Spleen (tissue), 11 donors: ENCODE results near the gene LRP2BP. TPM values are rescaled to one million over a fixed set of nuclear protein-coding genes. Genes with fewer than 3 reads are reported as not detected.

ENCODE experiments used
- DNase-seq: peaks from one replicate; pipeline ENCODE4 v3.0.0-alpha.2; 2020
- H3K27ac ChIP-seq, 8 donors: fragments of 200-600 bp; sonication (generic) in 7 of 8; 1 replicate in 4 of 8; 2 replicates in 4 of 8; pipeline versions ENCODE4 v1.5.0 to v1.8.0; 2016 to 2021; ENCODE audit warnings: inconsistent platforms in 4 of 8, mild to moderate bottlenecking in 4 of 8, moderate library complexity in 1 of 8
- H3K27me3 ChIP-seq, 7 donors: fragments of 200-600 bp; sonication (generic) in 6 of 7; replicated peaks in 1 of 7; 1 replicate in 4 of 7; 2 replicates in 3 of 7; pipeline versions ENCODE4 v1.5.0 to v1.8.0; 2016 to 2021; ENCODE audit warnings: inconsistent platforms in 3 of 7, mild to moderate bottlenecking in 1 of 7
- H3K36me3 ChIP-seq, 6 donors: fragments of 200-600 bp; sonication (generic) in 5 of 6; 1 replicate in 4 of 6; 2 replicates in 2 of 6; pipeline versions ENCODE4 v1.5.0 to v1.8.0; 2016 to 2021; ENCODE audit warnings: inconsistent platforms in 2 of 6
- H3K4me1 ChIP-seq, 6 donors: fragments of 200-600 bp; sonication (generic) in 5 of 6; 1 replicate in 3 of 6; 2 replicates in 3 of 6; pipeline versions ENCODE4 v1.5.0 to v1.8.0; 2016 to 2021; ENCODE audit warnings: inconsistent platforms in 3 of 6
- H3K4me3 ChIP-seq, 8 donors: fragments of 200-600 bp; sonication (generic) in 7 of 8; 1 replicate in 4 of 8; 2 replicates in 4 of 8; pipeline versions ENCODE4 v1.5.0 to v1.8.0; 2016 to 2021; ENCODE audit warnings: inconsistent platforms in 4 of 8, mild to moderate bottlenecking in 4 of 8, moderate library complexity in 2 of 8
- H3K9me3 ChIP-seq, 8 donors: fragments of 200-600 bp; sonication (generic) in 7 of 8; 1 replicate in 4 of 8; 2 replicates in 4 of 8; pipeline versions ENCODE4 v1.5.0 to v1.8.0; 2016 to 2021; ENCODE audit warnings: inconsistent platforms in 4 of 8
- CTCF ChIP-seq, 11 experiments: fragments of 200-600 bp in 7 of 11; fragments of 450-650 bp in 4 of 11; sonication (generic) in 4 of 11; IDR thresholded peaks in 8 of 11; conservative IDR thresholded peaks in 3 of 11; 1 replicate in 7 of 11; 2 replicates in 4 of 11; pipeline versions ENCODE4 v1.4.0 to v1.8.0; 2016 to 2021; ENCODE audit warnings: antibody characterized with exemption in 11 of 11, inconsistent platforms in 4 of 11, mild to moderate bottlenecking in 1 of 11
- POLR2A ChIP-seq, 3 donors: fragments of 450-650 bp; IDR thresholded peaks; one replicate each; pipeline ENCODE4 v1.5.1; 2017; ENCODE audit warnings: antibody characterized with exemption in 3 of 3, mild to moderate bottlenecking in 1 of 3
- POLR2AphosphoS5 ChIP-seq, 3 donors: sonication (generic); formaldehyde crosslinking; IDR thresholded peaks; one replicate each; pipeline ENCODE4 v1.5.1; 2017; ENCODE audit warnings: antibody characterized with exemption in 3 of 3
- WGBS, 5 donors: extraction: QIAGEN DNeasy Blood & Tissue Kit in 3 of 5; methylation state at CpG; one replicate each; pipeline versions ENCODE4 v1.1.5 to v1.1.7; 2013 to 2018; 5-methylcytosine and 5-hydroxymethylcytosine counted together
- intact Hi-C: fragments of 100-400 bp; cut with DNase I; formaldehyde crosslinking; loops from one replicate; pipeline ENCODE4 v1.15.0; 2023; ENCODE audit warnings: low total_unique reads
- polyA plus RNA-seq, 3 donors: library from polyadenylated mRNA; stranded (reverse); fragments of 200-250 nt; gene quantifications; one replicate each; pipeline ENCODE4 v1.2.1, GENCODE V29; 2013
- total RNA-seq, 7 donors: library from RNA; depleted of rRNA in 3 of 7; stranded (reverse); fragments of >200 nt in 3 of 7; fragmentation: NEBNext Ultra II Directional in 4 of 7; extraction: Animal tissue kit (Norgen Biotek cat#: 25700) in 4 of 7; gene quantifications; one replicate each; pipeline versions ENCODE4 v1.1.0 to v1.2.1, GENCODE V29; 2016 to 2021
- donor health status: healthy with polysubstance abuse.
- donor health status: DM: no; HTN: no; CAD: no; lungs with moderate emphysema.
- donor health status: DM: no; HTN: no; CAD: no.
- donor health status: Bipolar disorder and iron deficiency.
- donor health status: healthy.
- donor health status: DM: no; HTN: no; CAD: no.
- donor health status: DM: yes; HTN: yes; CAD: no.

Gene LRP2BP
- total and polyA plus RNA-seq, 10 donors = 0.17 to 2.4 (median 0.96) TPM

GRCh38 chr4:185399466-185399865 lies 3.7 kb upstream of the LRP2BP start:
- H3K36me3 ChIP-seq = peaks cover 0 to 58% (median 39%) of the 10 kb centered on the region in 6 donors
- H3K27ac ChIP-seq = peak overlapping the region in 1 of 8 donors; percentile 51
- H3K4me1 ChIP-seq = peaks cover 6 to 41% (median 25%) of the 10 kb centered on the region in 6 donors
- H3K27me3 ChIP-seq = no peaks in the 10 kb centered on the region
- TF ChIP-seq POLR2AphosphoS5 (IDR thresholded peaks at IDR 0.05) = no peak
- TF ChIP-seq POLR2A (IDR thresholded peaks at IDR 0.05) = no peak
- no peak for TF ChIP-seq CTCF (IDR thresholded peaks at IDR 0.05 in 8 of 11, conservative IDR thresholded peaks at IDR 0.05 in 3 of 11)
- no peak for DNase-seq
- intact Hi-C loops = no loop called here
- H3K9me3 ChIP-seq = no peaks in the 10 kb centered on the region
- no peak overlapping the region for H3K4me3 ChIP-seq
- 61 to 91% (median 83%) methylated on average over 8 of the region's 8 CpGs for WGBS, 5 donors

GRCh38 chr4:185398618-185399017 lies 2.9 kb upstream of the LRP2BP start:
- DNase-seq = no peak
- H3K4me3 ChIP-seq = no peak overlapping the region
- H3K36me3 ChIP-seq = peaks cover 0 to 51% (median 36%) of the 10 kb centered on the region in 6 donors
- WGBS, 5 donors = 35 to 72% (median 47%) methylated on average over 2 of the region's 2 CpGs
- TF ChIP-seq POLR2A (IDR thresholded peaks at IDR 0.05) (no peak), POLR2AphosphoS5 (IDR thresholded peaks at IDR 0.05) (no peak), CTCF (IDR thresholded peaks at IDR 0.05 in 8 of 11, conservative IDR thresholded peaks at IDR 0.05 in 3 of 11) (no peak)
- peaks cover 6 to 50% (median 30%) of the 10 kb centered on the region in 6 donors for H3K4me1 ChIP-seq
- H3K27me3 ChIP-seq = no peaks in the 10 kb centered on the region
- H3K9me3 ChIP-seq = no peaks in the 10 kb centered on the region
- intact Hi-C loops = no loop called here
- peak overlapping the region in 5 of 8 donors; percentile 1 to 52 (median 38) for H3K27ac ChIP-seq

GRCh38 chr4:185396724-185397385 lies 1.1 kb upstream of the LRP2BP start, which contains the start of gene ANKRD37:
Gene ANKRD37 (plus strand): TSS chr4:185396841. CDS start chr4:185396924, 83 bp downstream.
- H3K4me1 ChIP-seq = peaks cover 6 to 57% (median 31%) of the 10 kb centered on the region in 6 donors
- intact Hi-C loops = no loop called here
- TF ChIP-seq CTCF (IDR thresholded peaks at IDR 0.05 in 8 of 11, conservative IDR thresholded peaks at IDR 0.05 in 3 of 11) = peak in 1 of 11 experiments; percentile 8
- TF ChIP-seq POLR2AphosphoS5 (IDR thresholded peaks at IDR 0.05) = no peak
- TF ChIP-seq POLR2A (IDR thresholded peaks at IDR 0.05) = no peak
- 12 to 51% (median 18%) methylated on average over 14 to 38 of the region's 38 CpGs for WGBS, 5 donors
- no peaks in the 10 kb centered on the region for H3K27me3 ChIP-seq
- peak within 1 kb of the TSS; percentile 95 to 100 (median 99) for H3K27ac ChIP-seq
- H3K4me3 ChIP-seq = peak within 1 kb of the TSS; percentile 54 to 83 (median 80)
- peaks cover 0 to 34% (median 22%) of the 10 kb centered on the region in 6 donors for H3K36me3 ChIP-seq
- H3K9me3 ChIP-seq = no peaks in the 10 kb centered on the region
- DNase-seq = peak; percentile 90

GRCh38 chr4:185395956-185396723 lies 416 bp upstream of the LRP2BP start:
- DNase-seq = peak; percentile 99
- Histone ChIP-seq H3K36me3 (peaks cover 0 to 26% (median 15%) of the 10 kb centered on the region in 6 donors), H3K9me3 (no peaks in the 10 kb centered on the region), H3K4me1 (peaks cover 6 to 57% (median 31%) of the 10 kb centered on the region in 6 donors), H3K27ac (peak overlapping the region; percentile 95 to 100 (median 99)), H3K27me3 (no peaks in the 10 kb centered on the region), H3K4me3 (peak overlapping the region; percentile 54 to 83 (median 80))
- TF ChIP-seq POLR2A (IDR thresholded peaks at IDR 0.05) = peak; percentile 39 to 80 (median 80)
- peak; percentile 97 to 98 (median 98) for TF ChIP-seq POLR2AphosphoS5 (IDR thresholded peaks at IDR 0.05)
- TF ChIP-seq CTCF (IDR thresholded peaks at IDR 0.05 in 8 of 11, conservative IDR thresholded peaks at IDR 0.05 in 3 of 11) = peak in 1 of 11 experiments; percentile 31
- intact Hi-C loops = no loop called here
- WGBS, 5 donors = 0 to 1% (median 0%) methylated on average over 37 to 98 of the region's 98 CpGs
